Lung (tissue), 12 donors: Measurements from ENCODE around the gene PCLO. TPM values are rescaled to one million over a fixed set of nuclear protein-coding genes. Genes with fewer than 3 reads are reported as not detected.

Source experiments
- ATAC-seq: fragments of 200-7000 bp; cut with Tn5 transposase; one replicate; pipeline ENCODE4 v1.9.1; 2020; ENCODE audit warnings: moderate number of reproducible peaks; ENCODE audit not compliant: insufficient read depth, low FRiP score
- DNase-seq, 3 donors: peaks; one replicate each; pipeline ENCODE4 v3.0.0-alpha.2; 2013 to 2017
- H3K27ac ChIP-seq, 2 donors: one replicate each; pipeline ENCODE4 v1.5.1; 2013; ENCODE audit warnings: mild to moderate bottlenecking in 2 of 2, moderate library complexity in 2 of 2, control low read depth in 1 of 2, inconsistent platforms in 1 of 2, low read depth in 1 of 2, low read length in 1 of 2
- H3K27me3 ChIP-seq, 3 donors: one replicate each; pipeline ENCODE4 v1.5.1; 2013; ENCODE audit warnings: low read length in 2 of 3; ENCODE audit not compliant: control insufficient read depth in 3 of 3, insufficient read depth in 3 of 3
- H3K36me3 ChIP-seq, 4 donors: one replicate each; pipeline ENCODE4 v1.5.1; 2013; ENCODE audit warnings: low read length in 4 of 4, mild to moderate bottlenecking in 1 of 4, moderate library complexity in 1 of 4; ENCODE audit not compliant: control insufficient read depth in 4 of 4, insufficient read depth in 4 of 4
- H3K4me1 ChIP-seq, 5 donors: one replicate each; pipeline ENCODE4 v1.5.1; 2013; ENCODE audit warnings: low read length in 5 of 5, mild to moderate bottlenecking in 2 of 5, moderate library complexity in 1 of 5; ENCODE audit not compliant: control insufficient read depth in 5 of 5, insufficient read depth in 5 of 5
- H3K4me3 ChIP-seq: one replicate; pipeline ENCODE4 v1.5.1; 2013; ENCODE audit warnings: mild to moderate bottlenecking, control low read depth, moderate library complexity
- H3K9ac ChIP-seq, 2 donors: one replicate each; pipeline ENCODE4 v1.5.1; 2013; ENCODE audit warnings: low read length in 2 of 2, control low read depth in 1 of 2; ENCODE audit not compliant: insufficient read depth in 1 of 2
- H3K9me3 ChIP-seq, 4 donors: one replicate each; pipeline ENCODE4 v1.5.1; 2013; ENCODE audit warnings: low read length in 3 of 4, mild to moderate bottlenecking in 1 of 4, moderate library complexity in 1 of 4; ENCODE audit not compliant: control insufficient read depth in 4 of 4, insufficient read depth in 3 of 4
- WGBS, 2 donors: extraction: QIAGEN DNeasy Blood & Tissue Kit; methylation state at CpG; one replicate each; pipeline ENCODE4 v1.1.7; 2013; 5-methylcytosine and 5-hydroxymethylcytosine counted together
- polyA plus RNA-seq, 2 donors: library from polyadenylated mRNA; stranded (reverse); fragments of 200-250 nt; gene quantifications; one replicate each; pipeline ENCODE4 v1.2.1, GENCODE V29; 2013
- total RNA-seq, 2 donors: library from RNA; depleted of rRNA in 1 of 2; stranded (reverse); fragments of >200 nt in 1 of 2; gene quantifications; one replicate each; pipeline ENCODE4 v1.2.1, GENCODE V29; 2014 to 2021
- TF ChIP-seq, protein P1 (sequence below): IDR thresholded peaks from 2 replicates; pipeline ENCODE4 v1.5.1; 2012; ENCODE audit warnings: mild to moderate bottlenecking; ENCODE audit errors: control extremely low read depth, extremely low read depth
- donor health status: control.
- donor health status: control.
- donor health status: Bipolar disorder and iron deficiency.
- donor health status: healthy.
- donor health status: DM: yes; HTN: yes; CAD: no.

The PCLO gene
- total and polyA plus RNA-seq, 4 donors: 1.0 to 8.3 (median 3.7) TPM

DNA sequence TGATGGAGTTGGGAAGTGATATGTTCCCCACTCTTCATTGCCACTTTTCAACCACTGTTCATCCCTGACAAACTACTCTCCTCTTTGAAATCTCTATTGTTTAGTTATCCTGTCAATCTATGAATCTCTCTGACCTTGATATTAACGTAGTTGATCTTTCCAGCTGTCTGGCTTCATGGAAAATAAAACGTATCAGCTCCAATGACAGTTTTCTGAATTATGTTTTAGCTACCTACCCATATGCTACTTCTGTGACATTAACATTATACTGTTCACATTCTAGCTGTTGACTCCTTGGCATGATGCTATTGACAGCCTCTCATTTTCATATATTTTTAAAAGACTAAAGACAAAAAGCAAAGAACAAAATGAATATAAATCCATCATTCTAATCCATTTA lies 53.3 kb downstream of the PCLO start:
- DNase-seq: no peak
- WGBS, 2 donors: 56 to 70% methylated on average over 2 of the region's 2 CpGs

GRCh38 chr7:83105948-83106347 lies 56.7 kb downstream of the PCLO start:
- no peaks in the 10 kb centered on the region for H3K36me3 ChIP-seq
- no peaks in the 10 kb centered on the region for H3K4me1 ChIP-seq
- no peak for DNase-seq
- no peak overlapping the region for H3K27ac ChIP-seq
- TF ChIP-seq, protein P1, sequence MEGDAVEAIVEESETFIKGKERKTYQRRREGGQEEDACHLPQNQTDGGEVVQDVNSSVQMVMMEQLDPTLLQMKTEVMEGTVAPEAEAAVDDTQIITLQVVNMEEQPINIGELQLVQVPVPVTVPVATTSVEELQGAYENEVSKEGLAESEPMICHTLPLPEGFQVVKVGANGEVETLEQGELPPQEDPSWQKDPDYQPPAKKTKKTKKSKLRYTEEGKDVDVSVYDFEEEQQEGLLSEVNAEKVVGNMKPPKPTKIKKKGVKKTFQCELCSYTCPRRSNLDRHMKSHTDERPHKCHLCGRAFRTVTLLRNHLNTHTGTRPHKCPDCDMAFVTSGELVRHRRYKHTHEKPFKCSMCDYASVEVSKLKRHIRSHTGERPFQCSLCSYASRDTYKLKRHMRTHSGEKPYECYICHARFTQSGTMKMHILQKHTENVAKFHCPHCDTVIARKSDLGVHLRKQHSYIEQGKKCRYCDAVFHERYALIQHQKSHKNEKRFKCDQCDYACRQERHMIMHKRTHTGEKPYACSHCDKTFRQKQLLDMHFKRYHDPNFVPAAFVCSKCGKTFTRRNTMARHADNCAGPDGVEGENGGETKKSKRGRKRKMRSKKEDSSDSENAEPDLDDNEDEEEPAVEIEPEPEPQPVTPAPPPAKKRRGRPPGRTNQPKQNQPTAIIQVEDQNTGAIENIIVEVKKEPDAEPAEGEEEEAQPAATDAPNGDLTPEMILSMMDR: no peak
- no peak for ATAC-seq
- no peak overlapping the region for H3K4me3 ChIP-seq
- H3K9ac ChIP-seq: no peak overlapping the region
- H3K9me3 ChIP-seq: no peaks in the 10 kb centered on the region
- 78 to 79% methylated on average over 2 of the region's 2 CpGs for WGBS, 2 donors
- H3K27me3 ChIP-seq: no peaks in the 10 kb centered on the region

More for the DNA sequence above, 53.3 kb downstream of the PCLO start:
- Histone ChIP-seq H3K4me3 (no peak overlapping the region), H3K9me3 (no peaks in the 10 kb centered on the region), H3K4me1 (no peaks in the 10 kb centered on the region), H3K9ac (no peak overlapping the region), H3K27ac (no peak overlapping the region), H3K27me3 (no peaks in the 10 kb centered on the region), H3K36me3 (no peaks in the 10 kb centered on the region)
- no peak for ATAC-seq
- TF ChIP-seq, protein P1: no peak

DNA sequence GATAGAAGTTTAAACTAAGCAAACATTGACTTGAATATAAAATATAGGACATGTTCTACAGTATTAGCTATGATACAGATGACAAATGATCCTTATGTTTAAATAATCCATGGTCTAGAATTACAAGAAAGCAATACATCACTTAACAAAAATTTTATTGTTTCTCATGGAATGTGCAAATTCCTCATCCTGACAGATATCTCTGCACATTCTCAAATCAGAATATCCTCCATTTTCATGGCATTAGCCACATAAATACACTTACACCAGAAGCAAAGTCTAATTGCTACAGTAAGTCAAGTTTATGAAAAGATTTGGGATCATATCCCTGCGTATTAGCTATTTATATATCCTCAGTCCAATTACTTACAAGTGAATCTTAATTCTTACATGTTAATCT lies 57.6 kb downstream of the PCLO start:
- TF ChIP-seq, protein P1: no peak
- H3K27me3 ChIP-seq: no peaks in the 10 kb centered on the region
- H3K27ac ChIP-seq: no peak overlapping the region
- H3K9me3 ChIP-seq: no peaks in the 10 kb centered on the region
- no peak for DNase-seq
- 81 to 84% methylated on average over 1 of the region's 1 CpG for WGBS, 2 donors
- H3K9ac ChIP-seq: no peak overlapping the region
- H3K4me3 ChIP-seq: no peak overlapping the region
- no peaks in the 10 kb centered on the region for H3K36me3 ChIP-seq
- H3K4me1 ChIP-seq: no peaks in the 10 kb centered on the region
- no peak for ATAC-seq

DNA sequence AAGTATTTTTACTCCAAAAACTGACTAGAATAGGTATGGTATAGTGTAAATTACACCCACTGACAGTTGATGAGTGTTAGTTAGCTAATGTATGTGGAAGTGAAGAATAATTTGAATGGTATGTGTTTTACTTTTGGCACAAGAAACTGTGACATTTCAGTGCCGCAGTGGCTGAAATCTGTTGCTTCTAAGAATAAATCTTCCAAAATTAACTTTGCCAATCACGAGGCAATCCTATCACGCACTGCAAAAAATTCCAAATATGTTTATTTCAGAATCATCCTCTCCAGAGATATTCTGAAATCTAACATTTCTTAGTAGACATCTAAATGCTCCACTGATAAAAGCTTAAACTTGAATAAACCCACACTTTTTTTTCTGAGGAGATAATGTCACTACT lies 61.2 kb downstream of the PCLO start:
- WGBS, 2 donors: 81 to 83% methylated on average over 3 of the region's 3 CpGs
- Histone ChIP-seq H3K36me3 (no peaks in the 10 kb centered on the region), H3K9me3 (no peaks in the 10 kb centered on the region)

More for the DNA sequence above, 61.2 kb downstream of the PCLO start:
- ATAC-seq (no peak), DNase-seq (no peak)
- Histone ChIP-seq H3K4me1 (no peaks in the 10 kb centered on the region), H3K27ac (no peak overlapping the region), H3K9ac (no peak overlapping the region), H3K27me3 (no peaks in the 10 kb centered on the region), H3K4me3 (no peak overlapping the region)
- TF ChIP-seq, protein P1: no peak
